SK-N-SH (cell line): Measurements from ENCODE around the gene RRP15. TPM values are rescaled to one million over a fixed set of nuclear protein-coding genes. Genes with fewer than 3 reads are reported as not detected.

ENCODE experiments used
- CTCF ChIA-PET: fragments of 300-600, 350-600 bp; formaldehyde crosslinking; extraction: SDS; loops from one replicate; lab custom pipeline; 2021; lab: Yijun Ruan, JAX
- POLR2A ChIA-PET: fragments of 350-600 bp; sonication (Branson Sonifier 250); formaldehyde crosslinking; extraction: SDS; loops from one replicate; lab custom pipeline; 2020; ENCODE audit warnings: antibody characterized with exemption, inconsistent platforms; lab: Yijun Ruan, JAX
- DNase-seq: peaks from one replicate; pipeline ENCODE4 v3.0.0; 2012
- H2AFZ ChIP-seq: fragments of 200-600 bp; sonication (generic); 2 replicates; pipeline ENCODE4 v1.8.1; 2016; ENCODE audit warnings: antibody characterized with exemption, mild to moderate bottlenecking, low read depth
- H3F3A ChIP-seq: fragments of 200-600 bp; sonication (generic); replicated peaks from 2 replicates; pipeline ENCODE3; 2016; ENCODE audit warnings: antibody characterized with exemption, mild to moderate bottlenecking; ENCODE audit not compliant: insufficient read depth
- H3K27ac ChIP-seq, 2 experiments: fragments of 200-500 bp in 1 of 2; fragments of 200-600 bp in 1 of 2; sonication (Bioruptor generic) in 1 of 2; sonication (generic), shearing (Covaris generic) in 1 of 2; 2 replicates each; pipeline versions ENCODE4 v1.5.1 to v1.6.1; 2014 to 2016; ENCODE audit warnings: low read depth in 2 of 2, inconsistent platforms in 1 of 2, low read length in 1 of 2, mild to moderate bottlenecking in 1 of 2, mixed read lengths in 1 of 2
- H3K27me3 ChIP-seq: fragments of 200-600 bp; sonication (generic), shearing (Covaris generic); 2 replicates; pipeline ENCODE4 v1.6.1; 2016; ENCODE audit warnings: mixed run types; ENCODE audit not compliant: insufficient read depth
- H3K36me3 ChIP-seq, 2 experiments: fragments of 200-500 bp in 1 of 2; fragments of 200-600 bp in 1 of 2; sonication (Bioruptor generic) in 1 of 2; sonication (generic) in 1 of 2; replicated peaks in 1 of 2; 2 replicates each; pipeline versions ENCODE3 to v1.5.1; 2014 to 2016; ENCODE audit warnings: low read length in 1 of 2, mild to moderate bottlenecking in 1 of 2; ENCODE audit not compliant: insufficient read depth in 2 of 2, control insufficient read depth in 1 of 2
- H3K4me1 ChIP-seq, 2 experiments: fragments of 200-500 bp in 1 of 2; fragments of 200-600 bp in 1 of 2; sonication (Bioruptor generic) in 1 of 2; sonication (generic), shearing (Covaris generic) in 1 of 2; 2 replicates each; pipeline versions ENCODE4 v1.5.1 to v1.6.1; 2014 to 2016; ENCODE audit warnings: low read depth in 1 of 2, low read length in 1 of 2, mixed run types in 1 of 2; ENCODE audit not compliant: insufficient read depth in 2 of 2, control insufficient read depth in 1 of 2
- H3K4me2 ChIP-seq: fragments of 200-600 bp; sonication (generic), shearing (Covaris generic); 2 replicates; pipeline ENCODE4 v1.6.1; 2017; ENCODE audit warnings: mixed run types
- H3K4me3 ChIP-seq, 2 experiments: fragments of 200-500 bp in 1 of 2; fragments of 200-600 bp in 1 of 2; sonication (Bioruptor generic) in 1 of 2; sonication (generic), shearing (Covaris generic) in 1 of 2; 2 replicates each; pipeline versions ENCODE4 v1.5.1 to v1.8.1; 2014 to 2016; ENCODE audit warnings: low read depth in 2 of 2, inconsistent platforms in 1 of 2, low read length in 1 of 2, mild to moderate bottlenecking in 1 of 2, mixed read lengths in 1 of 2, moderate library complexity in 1 of 2
- H3K79me2 ChIP-seq: fragments of 200-600 bp; sonication (generic); 2 replicates; pipeline ENCODE4 v1.8.1; 2017; ENCODE audit warnings: mild to moderate bottlenecking; ENCODE audit not compliant: insufficient read depth
- H3K9ac ChIP-seq: fragments of 200-600 bp; sonication (generic); 2 replicates; pipeline ENCODE4 v1.6.1; 2017; ENCODE audit warnings: mixed run types
- H3K9me2 ChIP-seq: fragments of 200-600 bp; sonication (generic); 2 replicates; pipeline ENCODE4 v1.6.1; 2017; ENCODE audit warnings: mixed run types
- H3K9me3 ChIP-seq: fragments of 200-600 bp; sonication (generic); 2 replicates; pipeline ENCODE4 v1.6.1; 2017; ENCODE audit warnings: mixed run types, mild to moderate bottlenecking, moderate library complexity
- H4K20me1 ChIP-seq: fragments of 200-600 bp; sonication (generic); 2 replicates; pipeline ENCODE4 v1.6.1; 2017; ENCODE audit warnings: mild to moderate bottlenecking, mixed run types; ENCODE audit not compliant: insufficient read depth
- EP300 ChIP-seq, 2 experiments: IDR thresholded peaks; 2 replicates each; pipeline versions ENCODE4 v1.4.0 to v1.6.1; 2012; ENCODE audit warnings: borderline replicate concordance in 1 of 2, low read depth in 1 of 2, low read length in 1 of 2
- EZH2phosphoT487 ChIP-seq: fragments of 200-600 bp; sonication (generic); IDR thresholded peaks from 2 replicates; pipeline ENCODE4 v1.6.1; 2017; ENCODE audit warnings: low read depth, mixed run types, mild to moderate bottlenecking, antibody characterized with exemption, moderate library complexity, borderline replicate concordance
- FOSL2 ChIP-seq: IDR thresholded peaks from 2 replicates; pipeline ENCODE4 v1.4.0; 2012; ENCODE audit warnings: low read depth, mild to moderate bottlenecking, moderate library complexity, borderline replicate concordance
- FOXM1 ChIP-seq: IDR thresholded peaks from 2 replicates; pipeline ENCODE4 v1.4.0; 2012; ENCODE audit warnings: low read depth, mild to moderate bottlenecking
- GATA2 ChIP-seq: sonication (generic); formaldehyde crosslinking; IDR thresholded peaks from 2 replicates; pipeline ENCODE4 v1.5.0; 2020; ENCODE audit warnings: mild to moderate bottlenecking, missing genetic modification reagents
- JUND ChIP-seq: IDR thresholded peaks from 2 replicates; pipeline ENCODE4 v1.4.0; 2012
- MEF2A ChIP-seq: IDR thresholded peaks from 2 replicates; pipeline ENCODE4 v1.4.0; 2012; ENCODE audit warnings: low read depth, borderline replicate concordance
- NFIC ChIP-seq: IDR thresholded peaks from 2 replicates; pipeline ENCODE4 v1.4.0; 2012; ENCODE audit warnings: borderline replicate concordance
- TCF12 ChIP-seq: IDR thresholded peaks from 2 replicates; pipeline ENCODE4 v1.4.0; 2012
- USF1 ChIP-seq: IDR thresholded peaks from 2 replicates; pipeline ENCODE4 v1.4.0; 2012; ENCODE audit warnings: low read depth, borderline replicate concordance
- WGBS: methylation state at CpG from one replicate; pipeline ENCODE4 v1.1.6; 2017; ENCODE audit warnings: low lambda C conversion rate; 5-methylcytosine and 5-hydroxymethylcytosine counted together
- polyA plus RNA-seq, 3 experiments: library from polyadenylated mRNA; depleted of rRNA; stranded (reverse); fragments of >200 nt; gene quantifications; 2 replicates each; pipeline ENCODE4 v1.2.3, GENCODE V29; 2012
- TF ChIP-seq, protein P1 (sequence below): IDR thresholded peaks from 2 replicates; pipeline ENCODE4 v1.4.0; 2012; ENCODE audit warnings: low read depth
- TF ChIP-seq, protein P2 (sequence below): IDR thresholded peaks from 2 replicates; pipeline ENCODE4; 2012

Gene RRP15
- polyA plus RNA-seq, 1 of the 3 experiments (the other 2 are of a cell fraction), result 2.1 TPM

DNA sequence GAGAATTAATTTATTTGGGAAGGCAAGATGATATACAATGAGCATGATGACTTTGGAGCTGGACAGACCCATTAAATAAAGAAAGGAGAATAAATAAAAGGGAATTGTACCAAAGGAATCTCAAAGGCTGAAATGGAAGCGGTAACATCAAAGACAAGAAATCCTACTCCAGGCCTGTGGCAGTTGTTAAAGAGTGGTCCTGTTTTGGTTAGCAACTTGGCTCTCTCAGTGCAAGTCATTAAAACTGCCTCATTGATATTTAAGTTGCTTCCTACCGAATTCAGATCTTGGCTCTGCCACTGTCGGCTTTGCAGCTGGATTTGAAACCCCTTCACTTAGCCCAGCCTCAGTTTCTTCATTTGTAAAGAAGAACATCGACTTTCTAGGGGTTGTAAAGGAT lies 70.2 kb downstream of the RRP15 start:
- H3K4me2 ChIP-seq, result no peak overlapping the region
- TF ChIP-seq JUND (no peak), NFIC (no peak), TCF12 (no peak), EZH2phosphoT487 (no peak)
- TF ChIP-seq, protein P1, sequence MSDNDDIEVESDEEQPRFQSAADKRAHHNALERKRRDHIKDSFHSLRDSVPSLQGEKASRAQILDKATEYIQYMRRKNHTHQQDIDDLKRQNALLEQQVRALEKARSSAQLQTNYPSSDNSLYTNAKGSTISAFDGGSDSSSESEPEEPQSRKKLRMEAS, result no peak
- TF ChIP-seq, protein P2, sequence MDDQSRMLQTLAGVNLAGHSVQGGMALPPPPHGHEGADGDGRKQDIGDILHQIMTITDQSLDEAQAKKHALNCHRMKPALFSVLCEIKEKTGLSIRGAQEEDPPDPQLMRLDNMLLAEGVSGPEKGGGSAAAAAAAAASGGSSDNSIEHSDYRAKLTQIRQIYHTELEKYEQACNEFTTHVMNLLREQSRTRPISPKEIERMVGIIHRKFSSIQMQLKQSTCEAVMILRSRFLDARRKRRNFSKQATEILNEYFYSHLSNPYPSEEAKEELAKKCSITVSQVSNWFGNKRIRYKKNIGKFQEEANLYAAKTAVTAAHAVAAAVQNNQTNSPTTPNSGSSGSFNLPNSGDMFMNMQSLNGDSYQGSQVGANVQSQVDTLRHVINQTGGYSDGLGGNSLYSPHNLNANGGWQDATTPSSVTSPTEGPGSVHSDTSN, result no peak
- TF ChIP-seq, all 33 proteins: peak for 0
- ChIA-PET POLR2A (no interaction called here), CTCF (interaction anchor here (0.7 to 1.4 kb wide), 3 partner anchors 8 to 1457 kb away, joined by 3 to 5 read pairs (median 3); no protein-coding TSS in a partner anchor)
- no peak overlapping the region for H3K9ac ChIP-seq
- no peaks in the 10 kb centered on the region for H3K36me3 ChIP-seq
- no peak overlapping the region for H3K27ac ChIP-seq
- H3F3A ChIP-seq, result peaks cover 5% of the 10 kb centered on the region
- H2AFZ ChIP-seq, result no peak overlapping the region
- H3K27me3 ChIP-seq, result no peaks in the 10 kb centered on the region
- no peaks in the 10 kb centered on the region for H3K9me2 ChIP-seq
- no peaks in the 10 kb centered on the region for H3K9me3 ChIP-seq
- WGBS, result 88% methylated on average over 4 of the region's 4 CpGs
- peaks cover 2% of the 10 kb centered on the region for H3K79me2 ChIP-seq
- H3K4me3 ChIP-seq, result no peak overlapping the region
- no peaks in the 10 kb centered on the region for H4K20me1 ChIP-seq
- DNase-seq, result no peak
- peaks cover 0 to 6% of the 10 kb centered on the region in 2 experiments; a peak in 2 of 4 replicates for H3K4me1 ChIP-seq

GRCh38 chr1:218357211-218357892 lies 72.3 kb downstream of the RRP15 start:
- Histone ChIP-seq H3K27me3 (no peaks in the 10 kb centered on the region), H3K4me1 (peaks cover 0 to 4% of the 10 kb centered on the region in 2 experiments; a peak in 2 of 4 replicates), H3K9ac (no peak overlapping the region), H3K4me2 (no peak overlapping the region), H3K79me2 (peaks cover 2% of the 10 kb centered on the region)
- DNase-seq, result no peak
- TF ChIP-seq TCF12 (no peak), FOSL2 (no peak), FOXM1 (no peak), EP300 (IDR thresholded peaks at IDR 0.05; ENCODE audit: borderline replicate concordance in 1 of 2, low read depth in 1 of 2, low read length in 1 of 2) (no peak), GATA2 (no peak), MEF2A (no peak)
- TF ChIP-seq, all 33 proteins: peak for 0
- Histone ChIP-seq H4K20me1 (no peaks in the 10 kb centered on the region), H3F3A (no peaks in the 10 kb centered on the region), H3K36me3 (no peaks in the 10 kb centered on the region), H2AFZ (no peak overlapping the region), H3K9me2 (no peaks in the 10 kb centered on the region), H3K4me3 (no peak overlapping the region), H3K9me3 (no peaks in the 10 kb centered on the region), H3K27ac (no peak overlapping the region)
- WGBS, result 96% methylated on average over 10 of the region's 10 CpGs
- CTCF ChIA-PET, result no interaction called here
- POLR2A ChIA-PET, result no interaction called here

DNA sequence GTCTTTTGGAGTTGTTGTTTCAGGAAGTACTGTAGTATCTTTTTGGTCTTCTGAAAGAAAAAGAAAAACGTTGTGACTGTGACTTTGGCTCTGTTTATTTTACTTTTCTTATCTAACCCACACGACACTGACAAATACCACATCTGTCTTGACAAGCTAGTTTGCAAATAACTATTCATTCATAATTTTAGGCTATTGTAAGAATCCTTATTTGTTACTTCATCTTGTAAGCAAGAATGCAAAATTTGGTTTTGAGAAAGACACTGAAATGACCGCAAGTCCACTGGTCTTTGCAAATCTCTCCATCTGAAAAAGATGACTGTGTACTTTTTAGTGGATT lies 72.8 kb downstream of the RRP15 start:
- POLR2A ChIA-PET, result no interaction called here
- no peak overlapping the region for H3K4me3 ChIP-seq
- H3K4me2 ChIP-seq, result no peak overlapping the region
- H3K9ac ChIP-seq, result no peak overlapping the region
- H3F3A ChIP-seq, result no peaks in the 10 kb centered on the region
- TF ChIP-seq USF1, result no peak
- no peak for TF ChIP-seq TCF12
- TF ChIP-seq, all 33 proteins: peak for 0
- Histone ChIP-seq H2AFZ (no peak overlapping the region), H3K79me2 (peaks cover 2% of the 10 kb centered on the region), H3K36me3 (no peaks in the 10 kb centered on the region), H3K9me3 (no peaks in the 10 kb centered on the region), H4K20me1 (no peaks in the 10 kb centered on the region), H3K27me3 (no peaks in the 10 kb centered on the region), H3K4me1 (peaks cover 0 to 4% of the 10 kb centered on the region in 2 experiments; a peak in 2 of 4 replicates), H3K9me2 (no peaks in the 10 kb centered on the region), H3K27ac (no peak overlapping the region)
- DNase-seq, result no peak
- CTCF ChIA-PET, result no interaction called here
- 82% methylated on average over 3 of the region's 3 CpGs for WGBS
